OCI-LY3 (cell line): ENCODE results near the gene PMF1.

Experiments used
- EZH2phosphoT487 ChIP-seq: fragments of 200-600 bp; shearing (Covaris generic); IDR thresholded peaks from 2 replicates; pipeline ENCODE4 v1.6.1; 2018; ENCODE audit warnings: antibody characterized with exemption, mixed run types, low read depth
- TF ChIP-seq, protein P1 (sequence below): fragments of 200-600, 300-600 bp; sonication (generic); IDR thresholded peaks from 2 replicates; pipeline ENCODE4 v1.5.1; 2014; ENCODE audit warnings: antibody characterized with exemption, low read length, low read depth

DNA sequence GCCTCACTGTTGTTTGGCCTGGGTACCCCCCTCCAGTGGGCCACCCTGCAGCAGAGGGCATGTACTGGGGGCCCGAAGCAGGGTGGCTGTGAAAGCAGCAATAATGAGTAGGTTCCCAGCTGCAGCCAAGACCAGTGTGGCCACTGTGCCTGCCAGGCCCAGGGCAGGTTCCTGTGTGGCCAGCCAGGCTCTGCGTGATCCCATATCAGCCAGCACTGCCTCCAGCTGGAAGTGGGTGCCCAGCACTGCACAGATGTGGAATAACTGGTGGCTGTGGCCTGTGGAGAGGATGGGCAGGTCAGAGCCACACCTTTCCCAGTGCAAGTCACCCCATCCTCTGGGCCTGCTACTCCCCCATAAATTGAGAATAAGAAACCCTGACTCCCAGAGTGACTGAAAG lies 31.3 kb downstream of the PMF1 start:
- TF ChIP-seq, protein P1, sequence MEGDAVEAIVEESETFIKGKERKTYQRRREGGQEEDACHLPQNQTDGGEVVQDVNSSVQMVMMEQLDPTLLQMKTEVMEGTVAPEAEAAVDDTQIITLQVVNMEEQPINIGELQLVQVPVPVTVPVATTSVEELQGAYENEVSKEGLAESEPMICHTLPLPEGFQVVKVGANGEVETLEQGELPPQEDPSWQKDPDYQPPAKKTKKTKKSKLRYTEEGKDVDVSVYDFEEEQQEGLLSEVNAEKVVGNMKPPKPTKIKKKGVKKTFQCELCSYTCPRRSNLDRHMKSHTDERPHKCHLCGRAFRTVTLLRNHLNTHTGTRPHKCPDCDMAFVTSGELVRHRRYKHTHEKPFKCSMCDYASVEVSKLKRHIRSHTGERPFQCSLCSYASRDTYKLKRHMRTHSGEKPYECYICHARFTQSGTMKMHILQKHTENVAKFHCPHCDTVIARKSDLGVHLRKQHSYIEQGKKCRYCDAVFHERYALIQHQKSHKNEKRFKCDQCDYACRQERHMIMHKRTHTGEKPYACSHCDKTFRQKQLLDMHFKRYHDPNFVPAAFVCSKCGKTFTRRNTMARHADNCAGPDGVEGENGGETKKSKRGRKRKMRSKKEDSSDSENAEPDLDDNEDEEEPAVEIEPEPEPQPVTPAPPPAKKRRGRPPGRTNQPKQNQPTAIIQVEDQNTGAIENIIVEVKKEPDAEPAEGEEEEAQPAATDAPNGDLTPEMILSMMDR = no peak
- TF ChIP-seq EZH2phosphoT487 = no peak
